ENCODE data around the gene CAMK1D.

CAMK1D gene

GRCh38 chr10:12633776-12634620 is 284.7 kb downstream of the CAMK1D start:
- DNase-seq = no peak

- no peak for DNase-seq
Measured at GRCh38 chr10:12634621-12634931, 285.2 kb downstream of the CAMK1D start.

- DNase-seq = peak; percentile 16
Measured at GRCh38 chr10:12635127-12635541, 285.8 kb downstream of the CAMK1D start.

- DNase-seq = no peak
Measured at GRCh38 chr10:12636571-12636970, 287.2 kb downstream of the CAMK1D start.

GRCh38 chr10:12637649-12638048 is 288.3 kb downstream of the CAMK1D start:
- DNase-seq = no peak

GRCh38 chr10:12638103-12638502 is 288.8 kb downstream of the CAMK1D start:
- DNase-seq = no peak

GRCh38 chr10:12638781-12639180 is 289.4 kb downstream of the CAMK1D start:
- DNase-seq = no peak

GRCh38 chr10:12639996-12640944 is 290.9 kb downstream of the CAMK1D start:
- no peak for DNase-seq

- DNase-seq = no peak
Measured at GRCh38 chr10:12642036-12642435, 292.7 kb downstream of the CAMK1D start.

- DNase-seq = no peak
Measured at GRCh38 chr10:12643279-12643678, 293.9 kb downstream of the CAMK1D start.

- DNase-seq = no peak
Measured at GRCh38 chr10:12644380-12645144, 295.2 kb downstream of the CAMK1D start.

GRCh38 chr10:12645449-12645848 is 296.1 kb downstream of the CAMK1D start:
- no peak for DNase-seq

GRCh38 chr10:12649012-12649584 is 299.8 kb downstream of the CAMK1D start:
- DNase-seq = no peak

- DNase-seq = no peak
Measured at GRCh38 chr10:12650122-12650521, 300.8 kb downstream of the CAMK1D start.

- DNase-seq = no peak
Measured at GRCh38 chr10:12650538-12651298, 301.4 kb downstream of the CAMK1D start.

GRCh38 chr10:12655940-12656339 is 306.6 kb downstream of the CAMK1D start:
- no peak for DNase-seq

- DNase-seq = no peak
Measured at GRCh38 chr10:12656518-12657142, 307.3 kb downstream of the CAMK1D start.

GRCh38 chr10:12657489-12657888 is 308.1 kb downstream of the CAMK1D start:
- DNase-seq = no peak

- no peak for DNase-seq
Measured at GRCh38 chr10:12658526-12658925, 309.2 kb downstream of the CAMK1D start.

GRCh38 chr10:12659706-12660105 is 310.4 kb downstream of the CAMK1D start:
- no peak for DNase-seq

GRCh38 chr10:12660812-12661211 is 311.5 kb downstream of the CAMK1D start:
- DNase-seq = no peak

Measured in CD4-positive, alpha-beta T cell treated with Interferon gamma for 1 hour (primary cell).